Colon (tissue), 2 donors: Measurements from ENCODE around the gene NADSYN1.

Source experiments
- FAIRE-seq: peaks from 2 replicates; lab custom pipeline; 2012; peaks lifted over from hg19 to GRCh38; lab: Jason Lieb, UNC
- donor health status: control.
- donor health status: control.

NADSYN1 gene

GRCh38 chr11:71433648-71434450, 19.2 kb upstream of the NADSYN1 start:
- FAIRE-seq, result no peak

GRCh38 chr11:71434576-71435130, 18.4 kb upstream of the NADSYN1 start:
- no peak for FAIRE-seq

GRCh38 chr11:71435278-71435951, 17.6 kb upstream of the NADSYN1 start:
- no peak for FAIRE-seq

- FAIRE-seq, result no peak
These were observed 16.1 kb upstream of the NADSYN1 start for GRCh38 chr11:71436861-71437260.

DNA sequence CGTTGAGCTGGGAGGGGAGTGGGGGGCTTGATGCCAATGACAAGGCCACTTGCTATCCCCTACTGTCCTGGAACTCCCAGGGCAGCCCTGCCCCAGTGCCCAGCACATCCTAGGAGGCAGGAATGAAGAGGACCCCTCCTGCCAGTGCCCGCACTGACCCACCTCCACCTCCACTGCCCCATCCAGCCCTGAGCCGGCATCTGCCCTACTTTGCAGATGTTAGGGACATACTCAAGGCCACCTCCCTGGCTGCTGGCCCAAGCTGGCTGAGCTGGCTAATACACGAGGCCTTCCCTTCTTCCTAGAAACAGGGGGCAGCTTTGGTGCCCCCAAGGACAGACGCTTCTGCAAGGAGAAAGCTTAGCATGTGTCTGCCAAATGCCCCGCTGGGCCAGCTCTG, 15.6 kb upstream of the NADSYN1 start:
- no peak for FAIRE-seq

- FAIRE-seq, result no peak
These were observed 15.1 kb upstream of the NADSYN1 start for GRCh38 chr11:71437879-71438278.

DNA sequence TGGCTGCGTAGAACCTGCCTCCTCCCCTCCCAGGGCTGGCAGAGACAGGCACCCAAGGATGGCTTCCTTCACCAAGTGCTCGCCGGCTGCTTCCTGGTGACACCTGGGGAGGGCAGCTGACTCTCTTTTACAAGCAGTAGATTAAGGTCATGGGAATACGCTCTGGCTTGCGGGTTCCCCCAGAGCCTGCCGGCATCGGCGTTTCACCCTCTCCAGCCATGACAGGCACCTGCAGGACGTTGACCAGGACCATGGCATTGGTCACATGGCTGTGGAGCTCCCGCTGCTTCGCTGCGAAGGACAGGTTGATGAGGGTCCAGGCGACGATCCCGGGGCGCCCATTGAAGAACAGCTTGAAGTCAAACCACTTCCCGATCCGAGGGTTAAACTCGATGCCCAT, 14.4 kb upstream of the NADSYN1 start:
- no peak for FAIRE-seq

GRCh38 chr11:71440021-71440755, 12.8 kb upstream of the NADSYN1 start:
- FAIRE-seq, result no peak

GRCh38 chr11:71441251-71441650, 11.8 kb upstream of the NADSYN1 start:
- FAIRE-seq, result no peak

DNA sequence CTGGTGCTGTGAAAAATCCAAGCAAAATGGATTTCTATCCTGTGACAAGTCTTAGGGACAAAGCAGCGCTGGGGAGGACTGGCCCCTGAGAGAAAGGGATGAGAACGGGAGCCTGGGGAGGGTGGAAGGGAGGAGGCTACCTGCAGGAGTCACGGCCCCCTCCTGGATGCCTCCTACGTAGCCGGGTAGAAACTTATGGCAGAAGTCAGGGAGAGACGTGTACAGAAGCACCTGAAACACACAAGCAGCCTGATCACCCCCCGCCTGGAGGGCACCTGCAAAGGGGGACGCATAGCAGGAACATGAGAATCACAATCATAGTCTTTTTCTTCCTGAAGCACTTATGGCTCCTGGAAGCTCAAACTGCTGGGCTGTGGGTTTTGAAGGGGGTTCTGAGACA, 10.9 kb upstream of the NADSYN1 start:
- FAIRE-seq, result no peak

DNA sequence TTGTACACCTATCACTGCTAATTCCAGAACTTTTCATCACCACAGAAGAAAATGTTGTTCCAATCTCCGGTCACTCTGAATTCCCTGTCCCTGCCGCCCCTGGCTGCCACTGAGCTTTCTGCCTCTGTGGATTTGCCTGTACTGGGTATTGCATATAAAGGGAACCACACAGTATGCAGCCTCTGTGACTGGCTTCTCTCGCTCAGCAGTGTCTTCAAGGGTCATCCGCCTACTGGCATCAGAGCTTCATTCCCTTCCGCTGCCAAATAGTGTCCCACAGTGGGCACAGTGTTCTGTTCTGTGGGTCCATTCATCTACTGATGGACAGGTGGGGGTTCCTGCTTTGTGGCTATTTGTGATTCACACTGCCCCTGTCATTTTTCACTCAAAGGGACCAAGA, 10.1 kb upstream of the NADSYN1 start:
- FAIRE-seq, result no peak

DNA sequence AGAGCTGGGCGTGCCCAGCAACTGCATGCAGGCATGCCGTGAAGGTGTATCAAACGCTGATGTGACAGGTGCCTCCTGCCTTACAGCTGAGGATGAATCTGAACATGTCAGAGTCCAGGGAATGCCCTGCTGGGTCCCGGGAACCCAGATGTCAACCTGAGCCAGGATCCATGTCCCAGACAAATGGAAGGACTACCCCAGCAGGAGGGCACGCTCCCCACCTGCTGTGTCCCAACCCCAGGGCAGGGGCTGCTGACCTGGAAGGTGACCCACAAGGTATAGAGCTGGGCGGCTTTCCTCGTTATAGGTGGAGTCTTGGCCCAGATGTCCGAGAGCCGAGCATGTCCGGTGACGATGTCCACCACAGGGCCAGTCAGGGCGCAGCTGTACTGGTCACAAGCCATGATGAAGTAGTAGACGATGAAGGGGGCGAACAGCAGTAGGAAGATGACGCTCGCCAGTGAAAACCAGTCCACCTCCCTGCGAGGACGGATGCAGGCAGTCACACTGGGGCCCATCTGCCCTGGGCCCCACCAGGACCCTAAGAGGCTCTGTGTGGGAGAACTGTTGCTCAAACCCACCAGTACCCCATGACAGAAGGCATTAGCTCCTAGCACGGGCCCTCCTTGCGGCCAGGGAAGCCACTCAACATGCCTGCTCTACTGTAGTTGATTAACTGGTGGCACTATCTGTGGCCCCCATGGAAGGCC, 9.1 kb upstream of the NADSYN1 start:
- no peak for FAIRE-seq

GRCh38 chr11:71444811-71445210, 8.2 kb upstream of the NADSYN1 start:
- FAIRE-seq, result no peak

GRCh38 chr11:71446150-71446549, 6.9 kb upstream of the NADSYN1 start:
- FAIRE-seq, result no peak

GRCh38 chr11:71446942-71447688, 5.9 kb upstream of the NADSYN1 start:
- FAIRE-seq, result no peak

DNA sequence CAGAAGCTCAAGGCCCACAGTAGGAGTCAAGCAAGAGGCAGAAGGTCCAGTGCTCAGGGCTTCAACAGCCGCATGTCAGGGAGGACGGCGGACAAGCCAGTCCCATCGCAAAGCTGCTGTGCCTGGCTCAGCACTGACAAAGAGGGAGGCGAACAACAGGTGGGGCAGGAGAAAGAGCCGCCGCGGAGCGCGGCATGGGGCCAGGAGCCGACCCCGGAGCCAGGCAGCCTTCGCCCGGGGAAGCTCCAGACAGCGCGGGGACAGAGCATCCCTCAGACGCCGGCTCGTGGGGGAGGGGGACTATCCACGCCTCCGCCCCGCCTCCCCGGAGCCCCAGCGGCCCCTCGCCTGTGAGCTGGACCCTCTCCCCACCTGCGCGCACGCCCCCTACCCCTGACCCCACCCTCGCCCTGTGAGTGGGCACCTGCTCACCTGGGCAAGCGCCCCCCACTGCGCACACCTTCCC, 5.2 kb upstream of the NADSYN1 start:
- FAIRE-seq, result no peak

DNA sequence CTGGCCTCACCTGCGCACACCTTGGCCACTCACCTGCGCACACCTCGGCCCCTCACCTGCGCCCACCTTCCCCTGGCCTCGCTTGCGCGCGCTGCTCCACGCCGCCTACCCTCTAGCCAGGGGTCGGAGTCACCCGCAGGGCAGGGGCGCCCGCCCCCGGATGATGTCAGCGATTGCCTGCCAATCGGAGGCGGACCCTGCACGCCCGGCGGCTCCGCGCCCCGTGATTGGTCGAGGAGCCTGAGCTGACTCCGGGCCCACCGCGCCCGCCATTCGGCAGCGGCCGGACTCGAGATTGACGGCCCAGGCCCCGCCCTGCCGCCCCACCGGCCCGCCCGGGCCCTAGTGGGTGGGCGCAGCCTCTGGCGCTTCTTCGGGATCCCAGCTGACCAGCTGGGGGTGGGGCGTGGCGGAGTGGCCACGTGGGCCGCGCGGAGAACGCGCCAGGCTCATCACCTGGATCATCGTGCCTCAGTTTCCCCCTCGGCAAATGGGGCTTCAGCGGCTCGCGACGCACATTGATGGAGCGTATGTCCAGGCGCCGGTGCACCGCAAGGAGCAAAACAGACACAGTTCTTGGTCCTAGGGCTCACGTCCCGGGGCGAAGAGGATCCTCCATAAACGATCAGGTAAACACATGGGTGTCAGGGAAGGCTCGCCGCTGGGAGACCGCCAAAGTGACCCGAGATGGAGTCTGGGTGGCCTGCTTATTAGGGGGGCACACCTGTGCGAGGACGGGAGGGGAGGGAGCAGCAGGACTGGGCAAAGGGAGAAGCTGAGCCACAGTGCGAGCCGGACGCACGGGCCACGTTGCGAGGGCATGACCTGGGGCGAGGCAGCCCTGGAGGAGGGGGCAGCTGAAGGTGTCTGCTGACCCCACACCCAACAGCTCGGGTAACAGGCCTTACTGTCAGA, 4.5 kb upstream of the NADSYN1 start, which contains the start of gene DHCR7:
DHCR7 (minus strand) TSS at position 137 of the 915 bp plus-strand sequence. CDS start 3,441 bp downstream, outside the sequence.
- no peak for FAIRE-seq

DNA sequence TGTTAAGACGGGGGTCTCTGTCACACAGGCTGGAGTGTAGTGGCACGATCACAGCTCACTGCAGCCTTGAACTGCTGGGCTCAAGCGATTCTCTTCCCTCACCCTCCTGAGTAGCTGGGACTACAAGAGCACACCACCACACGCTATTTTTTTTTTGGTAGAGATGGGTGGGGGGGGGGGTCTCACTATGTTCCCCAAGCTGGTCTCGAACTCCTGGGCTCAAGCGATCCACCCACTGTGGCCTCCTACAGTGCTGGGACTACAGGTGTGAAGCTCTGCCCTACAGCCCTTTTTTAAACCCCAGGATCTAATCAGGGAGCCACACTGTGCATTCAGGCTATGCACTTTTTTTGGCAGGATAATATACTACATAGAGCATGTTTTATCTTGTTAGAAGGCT, 3.4 kb upstream of the NADSYN1 start:
- no peak for FAIRE-seq

DNA sequence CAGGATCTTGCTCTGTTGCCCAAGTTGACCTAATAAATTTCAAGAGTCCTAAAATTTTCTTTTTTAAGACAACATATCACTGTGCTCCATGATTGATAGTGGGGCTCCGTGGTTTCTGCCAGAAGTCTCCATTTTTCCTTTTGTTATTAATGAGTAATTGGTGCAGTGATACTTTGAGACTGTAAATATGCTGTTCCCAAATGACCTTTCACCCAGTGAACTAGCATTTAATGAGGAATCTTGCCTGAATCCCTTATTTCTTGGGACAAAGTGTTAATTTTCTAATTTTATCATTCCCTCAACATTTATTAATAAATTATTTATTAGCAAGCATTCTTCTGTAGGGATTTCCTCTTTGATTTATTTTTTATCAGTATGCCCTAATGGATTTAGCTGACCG, 2.5 kb upstream of the NADSYN1 start:
- FAIRE-seq, result no peak

- FAIRE-seq, result no peak
These were observed 2.1 kb upstream of the NADSYN1 start for GRCh38 chr11:71450939-71451338.
